GM18867 (cell line): ENCODE results near the gene ATRX.
"Not testable (repeated sequence)": the region's sequence is repeated elsewhere in the genome, so short reads cannot be mapped to it uniquely, and the experiment has no call there.

Experiments
- ATAC-seq: cut with Tn5 transposase; IDR thresholded peaks from one replicate; pipeline ENCODE4 v1.9.1; 2021; ENCODE audit warnings: mild to moderate bottlenecking, moderate library complexity; ENCODE audit not compliant: unreplicated experiment

Gene ATRX

DNA sequence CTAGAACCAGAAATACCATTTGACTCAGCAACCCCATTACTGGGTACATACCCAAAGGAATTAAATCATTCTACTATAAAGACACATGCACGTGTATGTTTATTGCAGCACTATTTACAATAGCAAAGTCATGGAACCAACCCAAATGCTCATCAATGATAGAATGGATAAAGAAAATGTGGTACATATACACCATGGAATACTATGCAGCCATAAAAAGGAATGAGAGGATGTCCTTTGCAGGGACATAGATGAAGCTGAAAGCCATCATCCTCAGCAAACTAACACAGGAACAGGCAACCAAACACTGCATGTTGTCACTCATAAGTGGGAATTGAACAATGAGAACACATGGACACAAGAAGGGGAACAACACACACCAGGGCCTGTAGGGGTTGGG is 285.9 kb downstream of the ATRX start:
- not testable (repeated sequence) for ATAC-seq

- ATAC-seq, result no peak
Measured at GRCh38 chrX:77493677-77494553, 292.1 kb downstream of the ATRX start.

DNA sequence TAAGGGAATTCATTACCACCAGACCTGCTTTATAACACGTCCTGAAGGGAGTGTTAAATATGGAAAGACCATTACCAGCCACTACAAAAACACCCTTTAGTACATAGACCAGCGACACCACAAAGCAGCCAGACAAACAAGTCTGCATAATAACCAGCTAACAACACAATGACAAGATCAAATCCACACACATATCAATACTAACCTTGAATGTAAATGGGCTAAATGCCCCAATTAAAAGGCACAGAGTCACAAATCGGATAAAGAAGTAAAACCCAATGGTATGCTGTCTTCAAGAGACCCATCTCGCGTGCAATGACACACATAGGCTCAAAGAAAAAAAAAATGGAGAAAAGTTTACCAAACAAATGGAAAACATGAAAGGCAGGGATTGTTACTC is 302.0 kb downstream of the ATRX start:
- ATAC-seq, result no peak

DNA sequence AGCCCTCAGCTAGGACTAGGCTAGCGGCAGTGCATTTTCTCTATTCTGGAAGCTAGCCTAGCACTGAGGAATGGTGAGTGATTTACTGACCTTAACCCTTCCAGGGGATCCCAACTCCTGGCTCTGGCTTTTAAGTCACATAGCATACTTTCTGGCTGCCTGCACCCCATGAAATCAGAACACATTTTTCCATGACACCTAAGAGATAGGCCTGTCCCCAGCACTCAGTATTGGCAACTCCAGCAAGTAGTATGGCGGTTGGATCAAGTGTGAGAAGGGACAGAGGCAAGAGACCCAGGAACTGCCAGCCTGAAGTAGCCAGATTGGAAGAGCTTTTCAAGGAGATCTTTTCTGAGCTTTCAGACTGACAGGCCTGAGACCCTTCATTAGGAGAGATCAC is 330.6 kb downstream of the ATRX start:
- ATAC-seq, result no peak
